ENCODE data around the gene DRC7. TPM values are rescaled to one million over a fixed set of nuclear protein-coding genes. Genes with fewer than 3 reads are reported as not detected.

DRC7 gene
- total RNA-seq, 2 donors from 2014 or later: 1.6 to 1.8 TPM

DNA sequence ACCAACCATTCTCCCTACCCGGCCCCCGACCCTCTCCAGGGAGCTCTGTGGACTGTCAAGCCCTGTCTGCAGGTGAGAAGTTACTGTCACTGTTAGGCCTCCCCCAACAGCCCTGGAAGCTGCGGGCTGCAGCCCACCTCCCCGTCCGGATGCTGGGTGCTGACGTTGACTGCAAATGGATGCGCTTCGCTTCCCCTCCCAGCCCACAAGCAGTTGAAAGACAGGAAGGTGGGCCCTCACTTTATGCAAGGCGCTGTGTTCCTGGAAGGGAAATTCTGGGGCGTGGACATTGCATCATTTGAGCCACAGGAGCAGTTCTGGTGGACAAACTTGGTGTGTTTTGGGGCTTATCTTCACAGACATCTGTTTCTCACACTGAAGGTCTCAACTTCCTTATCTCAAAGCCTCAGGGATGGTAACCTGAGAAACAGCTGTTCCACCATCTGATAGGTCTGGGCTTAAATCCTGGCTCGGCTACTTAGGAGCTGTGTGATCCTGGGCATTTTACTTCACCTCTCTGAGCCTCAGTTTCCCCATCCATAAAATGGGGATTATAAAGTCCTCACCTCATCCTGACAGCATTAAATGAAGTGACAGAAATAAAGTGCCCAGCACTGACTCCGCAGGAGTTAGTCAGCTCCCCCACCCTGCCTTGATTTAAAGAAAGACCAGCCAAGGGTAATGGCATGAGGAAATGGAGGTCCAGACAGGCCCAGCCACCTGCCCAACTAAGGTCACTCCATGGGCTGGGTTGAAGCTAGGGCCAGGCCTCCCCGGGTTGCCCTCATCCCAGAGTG is 4.6 kb upstream of the DRC7 start:
- no peak overlapping the region for H3K9ac ChIP-seq (ENCODE audit: extremely low read depth, low read length, poor library complexity, severe bottlenecking)
- H3K36me3 ChIP-seq (ENCODE audit: control insufficient read depth, insufficient read depth, low read length): no peaks in the 10 kb centered on the region
- no peak for DNase-seq
- Mint-ChIP-seq H3K9me3 (no peaks in the 10 kb centered on the region), H3K4me1 (peaks cover 12% of the 10 kb centered on the region), H3K27ac (no peak overlapping the region), H3K27me3 (ENCODE audit: insufficient read depth) (peaks cover 1% of the 10 kb centered on the region), H3K4me3 (no peak overlapping the region), H3K36me3 (ENCODE audit: low read depth) (no peaks in the 10 kb centered on the region)
- TF ChIP-seq, protein P1, sequence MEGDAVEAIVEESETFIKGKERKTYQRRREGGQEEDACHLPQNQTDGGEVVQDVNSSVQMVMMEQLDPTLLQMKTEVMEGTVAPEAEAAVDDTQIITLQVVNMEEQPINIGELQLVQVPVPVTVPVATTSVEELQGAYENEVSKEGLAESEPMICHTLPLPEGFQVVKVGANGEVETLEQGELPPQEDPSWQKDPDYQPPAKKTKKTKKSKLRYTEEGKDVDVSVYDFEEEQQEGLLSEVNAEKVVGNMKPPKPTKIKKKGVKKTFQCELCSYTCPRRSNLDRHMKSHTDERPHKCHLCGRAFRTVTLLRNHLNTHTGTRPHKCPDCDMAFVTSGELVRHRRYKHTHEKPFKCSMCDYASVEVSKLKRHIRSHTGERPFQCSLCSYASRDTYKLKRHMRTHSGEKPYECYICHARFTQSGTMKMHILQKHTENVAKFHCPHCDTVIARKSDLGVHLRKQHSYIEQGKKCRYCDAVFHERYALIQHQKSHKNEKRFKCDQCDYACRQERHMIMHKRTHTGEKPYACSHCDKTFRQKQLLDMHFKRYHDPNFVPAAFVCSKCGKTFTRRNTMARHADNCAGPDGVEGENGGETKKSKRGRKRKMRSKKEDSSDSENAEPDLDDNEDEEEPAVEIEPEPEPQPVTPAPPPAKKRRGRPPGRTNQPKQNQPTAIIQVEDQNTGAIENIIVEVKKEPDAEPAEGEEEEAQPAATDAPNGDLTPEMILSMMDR (conservative IDR thresholded peaks at IDR 0.05): no peak
- H3K4me1 ChIP-seq (ENCODE audit: control insufficient read depth, insufficient read depth, low read length): no peaks in the 10 kb centered on the region
- H3K9me3 ChIP-seq (ENCODE audit: control insufficient read depth, low read length): no peaks in the 10 kb centered on the region
- no peak overlapping the region for H3K4me3 ChIP-seq (ENCODE audit: low read length)
- WGBS, 2 experiments (ENCODE audit: insufficient coverage in 1 of 2, insufficient read length in 1 of 2): 87 to 94% methylated on average over 5 to 13 of the region's 13 CpGs
- no peaks in the 10 kb centered on the region for H3K27me3 ChIP-seq (ENCODE audit: control insufficient read depth, insufficient read depth, low read length, poor library complexity, severe bottlenecking)
- H3K27ac ChIP-seq (ENCODE audit: low read depth, low read length): no peak overlapping the region

GRCh38 chr16:57690782-57691471 is 3.7 kb upstream of the DRC7 start:
- peaks cover 12% of the 10 kb centered on the region for H3K4me1 Mint-ChIP-seq
- H3K9me3 Mint-ChIP-seq: no peaks in the 10 kb centered on the region
- DNase-seq: no peak
- H3K4me1 ChIP-seq (ENCODE audit: control insufficient read depth, insufficient read depth, low read length): no peaks in the 10 kb centered on the region
- H3K9ac ChIP-seq (ENCODE audit: extremely low read depth, low read length, poor library complexity, severe bottlenecking): no peak overlapping the region
- H3K36me3 Mint-ChIP-seq (ENCODE audit: low read depth): no peaks in the 10 kb centered on the region
- H3K4me3 ChIP-seq (ENCODE audit: low read length): no peak overlapping the region
- TF ChIP-seq, protein P1 (conservative IDR thresholded peaks at IDR 0.05): no peak
- H3K27me3 ChIP-seq (ENCODE audit: control insufficient read depth, insufficient read depth, low read length, poor library complexity, severe bottlenecking): no peaks in the 10 kb centered on the region
- no peak overlapping the region for H3K4me3 Mint-ChIP-seq
- H3K27ac Mint-ChIP-seq: no peak overlapping the region
- H3K27ac ChIP-seq (ENCODE audit: low read depth, low read length): no peak overlapping the region
- 93 to 95% methylated on average over 3 to 4 of the region's 4 CpGs for whole genome bisulfite sequencing, 2 experiments (ENCODE audit: insufficient coverage in 1 of 2, insufficient read length in 1 of 2)
- no peaks in the 10 kb centered on the region for H3K36me3 ChIP-seq (ENCODE audit: control insufficient read depth, insufficient read depth, low read length)
- no peaks in the 10 kb centered on the region for H3K9me3 ChIP-seq (ENCODE audit: control insufficient read depth, low read length)
- peaks cover 1% of the 10 kb centered on the region for H3K27me3 Mint-ChIP-seq (ENCODE audit: insufficient read depth)

DNA sequence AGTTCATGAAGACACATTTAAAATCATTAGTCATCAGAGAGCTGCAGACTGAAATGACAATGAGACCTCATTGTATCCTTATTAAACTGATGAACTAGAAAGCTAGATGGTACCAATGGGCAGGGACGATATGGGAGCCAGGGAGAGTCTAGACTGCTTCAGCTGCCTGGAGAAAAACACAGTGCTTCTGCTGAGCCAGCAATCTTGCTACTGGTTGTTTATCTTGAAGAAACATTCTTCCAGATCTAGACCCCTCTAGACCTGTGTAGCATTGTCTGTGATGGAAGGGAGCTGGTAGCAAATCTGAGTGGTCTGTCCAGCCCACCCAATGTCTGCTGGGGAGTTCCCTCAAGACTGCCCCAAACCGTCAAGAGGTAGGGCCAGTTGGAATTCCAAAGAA is 2.0 kb upstream of the DRC7 start:
- no peaks in the 10 kb centered on the region for H3K27me3 ChIP-seq (ENCODE audit: control insufficient read depth, insufficient read depth, low read length, poor library complexity, severe bottlenecking)
- H3K36me3 ChIP-seq (ENCODE audit: control insufficient read depth, insufficient read depth, low read length): no peaks in the 10 kb centered on the region
- H3K9ac ChIP-seq (ENCODE audit: extremely low read depth, low read length, poor library complexity, severe bottlenecking): no peak overlapping the region
- Mint-ChIP-seq H3K27me3 (ENCODE audit: insufficient read depth) (peaks cover 1% of the 10 kb centered on the region), H3K36me3 (ENCODE audit: low read depth) (no peaks in the 10 kb centered on the region), H3K4me3 (no peak overlapping the region), H3K27ac (no peak overlapping the region), H3K9me3 (no peaks in the 10 kb centered on the region), H3K4me1 (peaks cover 12% of the 10 kb centered on the region)
- no peaks in the 10 kb centered on the region for H3K9me3 ChIP-seq (ENCODE audit: control insufficient read depth, low read length)
- WGBS, 2 experiments (ENCODE audit: insufficient coverage in 1 of 2, insufficient read length in 1 of 2): 76 to 100% methylated on average over 1 to 2 of the region's 2 CpGs
- TF ChIP-seq, protein P1 (conservative IDR thresholded peaks at IDR 0.05): no peak
- no peak overlapping the region for H3K27ac ChIP-seq (ENCODE audit: low read depth, low read length)
- no peak overlapping the region for H3K4me3 ChIP-seq (ENCODE audit: low read length)
- no peak for DNase-seq
- H3K4me1 ChIP-seq (ENCODE audit: control insufficient read depth, insufficient read depth, low read length): no peaks in the 10 kb centered on the region
